ENCODE measurements around the gene PHC3.

DNA sequence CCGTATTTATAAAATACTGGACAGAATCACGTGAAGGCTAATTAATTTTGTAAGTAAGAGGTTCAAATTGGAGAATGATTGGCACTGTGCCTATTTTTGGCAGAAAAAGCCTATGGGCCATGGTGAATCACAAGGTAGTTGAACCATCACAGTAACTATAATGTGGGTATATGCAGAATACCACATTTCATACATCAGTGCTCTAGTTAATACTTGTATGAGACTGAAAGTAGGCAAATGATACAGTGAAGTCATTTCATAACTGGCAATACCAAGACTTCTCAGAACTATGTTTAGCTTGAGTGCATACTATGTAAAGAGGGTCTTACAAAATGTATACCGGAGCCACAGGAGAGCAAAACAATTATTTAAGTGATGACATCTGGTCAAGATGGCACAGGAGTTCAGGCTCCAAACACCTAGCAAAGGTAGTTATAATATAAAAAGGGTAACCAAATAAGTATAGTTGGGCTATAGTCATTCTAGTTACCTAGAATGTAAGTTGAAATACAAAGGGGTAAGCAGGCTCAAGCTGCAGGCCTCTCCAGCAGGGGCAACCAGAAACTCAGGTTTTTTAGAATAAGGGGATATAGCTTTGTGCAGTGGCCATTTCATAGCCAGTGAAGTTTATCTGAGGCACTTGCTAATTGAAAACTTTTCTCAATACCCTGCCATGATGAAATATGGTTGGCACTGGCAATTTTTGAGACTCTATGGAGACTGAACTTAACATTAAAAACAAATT lies 124.7 kb downstream of the PHC3 start:
- TF ChIP-seq POLR2AphosphoS5 (IDR thresholded peaks at IDR 0.05): no peak
- TF ChIP-seq, protein P1, sequence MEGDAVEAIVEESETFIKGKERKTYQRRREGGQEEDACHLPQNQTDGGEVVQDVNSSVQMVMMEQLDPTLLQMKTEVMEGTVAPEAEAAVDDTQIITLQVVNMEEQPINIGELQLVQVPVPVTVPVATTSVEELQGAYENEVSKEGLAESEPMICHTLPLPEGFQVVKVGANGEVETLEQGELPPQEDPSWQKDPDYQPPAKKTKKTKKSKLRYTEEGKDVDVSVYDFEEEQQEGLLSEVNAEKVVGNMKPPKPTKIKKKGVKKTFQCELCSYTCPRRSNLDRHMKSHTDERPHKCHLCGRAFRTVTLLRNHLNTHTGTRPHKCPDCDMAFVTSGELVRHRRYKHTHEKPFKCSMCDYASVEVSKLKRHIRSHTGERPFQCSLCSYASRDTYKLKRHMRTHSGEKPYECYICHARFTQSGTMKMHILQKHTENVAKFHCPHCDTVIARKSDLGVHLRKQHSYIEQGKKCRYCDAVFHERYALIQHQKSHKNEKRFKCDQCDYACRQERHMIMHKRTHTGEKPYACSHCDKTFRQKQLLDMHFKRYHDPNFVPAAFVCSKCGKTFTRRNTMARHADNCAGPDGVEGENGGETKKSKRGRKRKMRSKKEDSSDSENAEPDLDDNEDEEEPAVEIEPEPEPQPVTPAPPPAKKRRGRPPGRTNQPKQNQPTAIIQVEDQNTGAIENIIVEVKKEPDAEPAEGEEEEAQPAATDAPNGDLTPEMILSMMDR (IDR thresholded peaks at IDR 0.05): no peak
- no peak for TF ChIP-seq POLR2A (IDR thresholded peaks at IDR 0.05)
- no peak for TF ChIP-seq EP300 (IDR thresholded peaks at IDR 0.05)

All from gastroesophageal sphincter (tissue), 3 donors.